Measurements from ENCODE around the gene GLMN.

- TF ChIP-seq CTCF (IDR thresholded peaks at IDR 0.05; ENCODE audit: insufficient read depth, low read length) (no peak), POLR2AphosphoS5 (IDR thresholded peaks at IDR 0.05; ENCODE audit: low read depth) (no peak), GABPA (IDR thresholded peaks at IDR 0.05; ENCODE audit: low read depth) (no peak), REST (IDR thresholded peaks at IDR 0.05; ENCODE audit: insufficient replicate concordance, low read depth) (no peak)
Measured at GRCh38 chr1:92203105-92203504, 95.7 kb downstream of the GLMN start.
